ENCODE measurements around the gene HSD11B2.

GRCh38 chr16:67445913-67446907 lies 15.3 kb downstream of the HSD11B2 start:
- no peak for TF ChIP-seq CTCF (IDR thresholded peaks at IDR 0.05)
- TF ChIP-seq POLR2AphosphoS5 (IDR thresholded peaks at IDR 0.05), result no peak
- TF ChIP-seq POLR2A (IDR thresholded peaks at IDR 0.05), result no peak
- no peak for TF ChIP-seq EP300 (IDR thresholded peaks at IDR 0.05)
